ENCODE measurements around the gene NAXE. TPM values are rescaled to one million over a fixed set of nuclear protein-coding genes. Genes with fewer than 3 reads are reported as not detected.

Gene NAXE
- total RNA-seq, 1 donor = 63.7 TPM

- no peak within 1 kb of the TSS for H3K4me3 ChIP-seq (ENCODE audit: insufficient read depth, low read length)
- no peak within 1 kb of the TSS for H2AFZ ChIP-seq (ENCODE audit: low read length)
Observed at GRCh38 chr1:156641761-156642264, 50.2 kb downstream of the NAXE start, which contains the start of gene BCAN. TSS of gene BCAN (plus strand) at chr1:156642117. CDS start at chr1:156646055, 3,938 bp downstream.

GRCh38 chr1:156642265-156643048 lies 50.9 kb downstream of the NAXE start:
- Histone ChIP-seq H3K27ac (ENCODE audit: low read depth, low read length) (no peak overlapping the region), H4K20me1 (ENCODE audit: insufficient read depth, low read length) (no peaks in the 10 kb centered on the region), H3K27me3 (ENCODE audit: insufficient read depth, low read length) (peaks cover 98% of the 10 kb centered on the region), H2AFZ (ENCODE audit: low read length) (no peak overlapping the region), H3K79me2 (ENCODE audit: insufficient read depth, low read length) (no peaks in the 10 kb centered on the region), H3K4me3 (ENCODE audit: insufficient read depth, low read length) (no peak overlapping the region), H3K9me3 (ENCODE audit: low read depth, low read length) (no peaks in the 10 kb centered on the region), H3K4me1 (ENCODE audit: insufficient read depth, low read length) (no peaks in the 10 kb centered on the region), H3K4me2 (ENCODE audit: insufficient read depth, low read length) (no peak overlapping the region), H3K36me3 (ENCODE audit: insufficient read depth, low read length) (no peaks in the 10 kb centered on the region)
- TF ChIP-seq, protein P1, sequence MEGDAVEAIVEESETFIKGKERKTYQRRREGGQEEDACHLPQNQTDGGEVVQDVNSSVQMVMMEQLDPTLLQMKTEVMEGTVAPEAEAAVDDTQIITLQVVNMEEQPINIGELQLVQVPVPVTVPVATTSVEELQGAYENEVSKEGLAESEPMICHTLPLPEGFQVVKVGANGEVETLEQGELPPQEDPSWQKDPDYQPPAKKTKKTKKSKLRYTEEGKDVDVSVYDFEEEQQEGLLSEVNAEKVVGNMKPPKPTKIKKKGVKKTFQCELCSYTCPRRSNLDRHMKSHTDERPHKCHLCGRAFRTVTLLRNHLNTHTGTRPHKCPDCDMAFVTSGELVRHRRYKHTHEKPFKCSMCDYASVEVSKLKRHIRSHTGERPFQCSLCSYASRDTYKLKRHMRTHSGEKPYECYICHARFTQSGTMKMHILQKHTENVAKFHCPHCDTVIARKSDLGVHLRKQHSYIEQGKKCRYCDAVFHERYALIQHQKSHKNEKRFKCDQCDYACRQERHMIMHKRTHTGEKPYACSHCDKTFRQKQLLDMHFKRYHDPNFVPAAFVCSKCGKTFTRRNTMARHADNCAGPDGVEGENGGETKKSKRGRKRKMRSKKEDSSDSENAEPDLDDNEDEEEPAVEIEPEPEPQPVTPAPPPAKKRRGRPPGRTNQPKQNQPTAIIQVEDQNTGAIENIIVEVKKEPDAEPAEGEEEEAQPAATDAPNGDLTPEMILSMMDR (IDR thresholded peaks at IDR 0.05; ENCODE audit: extremely low read depth, low read depth, low read length) = no peak
- peak; percentile 81 for DNase-seq (ENCODE audit: insufficient read length, low spot score, missing footprints)

More at GRCh38 chr1:156641761-156642264, 50.2 kb downstream of the NAXE start, which contains the start of gene BCAN:
- Histone ChIP-seq H3K4me1 (ENCODE audit: insufficient read depth, low read length) (no peaks in the 10 kb centered on the region), H3K79me2 (ENCODE audit: insufficient read depth, low read length) (no peaks in the 10 kb centered on the region), H3K9me3 (ENCODE audit: low read depth, low read length) (no peaks in the 10 kb centered on the region), H4K20me1 (ENCODE audit: insufficient read depth, low read length) (no peaks in the 10 kb centered on the region), H3K4me2 (ENCODE audit: insufficient read depth, low read length) (no peak within 1 kb of the TSS), H3K27ac (ENCODE audit: low read depth, low read length) (no peak within 1 kb of the TSS), H3K27me3 (ENCODE audit: insufficient read depth, low read length) (peaks cover 98% of the 10 kb centered on the region), H3K36me3 (ENCODE audit: insufficient read depth, low read length) (no peaks in the 10 kb centered on the region)
- TF ChIP-seq, protein P1 (IDR thresholded peaks at IDR 0.05; ENCODE audit: extremely low read depth, low read depth, low read length) = no peak
- peak; percentile 88 for DNase-seq (ENCODE audit: insufficient read length, low spot score, missing footprints)

DNA sequence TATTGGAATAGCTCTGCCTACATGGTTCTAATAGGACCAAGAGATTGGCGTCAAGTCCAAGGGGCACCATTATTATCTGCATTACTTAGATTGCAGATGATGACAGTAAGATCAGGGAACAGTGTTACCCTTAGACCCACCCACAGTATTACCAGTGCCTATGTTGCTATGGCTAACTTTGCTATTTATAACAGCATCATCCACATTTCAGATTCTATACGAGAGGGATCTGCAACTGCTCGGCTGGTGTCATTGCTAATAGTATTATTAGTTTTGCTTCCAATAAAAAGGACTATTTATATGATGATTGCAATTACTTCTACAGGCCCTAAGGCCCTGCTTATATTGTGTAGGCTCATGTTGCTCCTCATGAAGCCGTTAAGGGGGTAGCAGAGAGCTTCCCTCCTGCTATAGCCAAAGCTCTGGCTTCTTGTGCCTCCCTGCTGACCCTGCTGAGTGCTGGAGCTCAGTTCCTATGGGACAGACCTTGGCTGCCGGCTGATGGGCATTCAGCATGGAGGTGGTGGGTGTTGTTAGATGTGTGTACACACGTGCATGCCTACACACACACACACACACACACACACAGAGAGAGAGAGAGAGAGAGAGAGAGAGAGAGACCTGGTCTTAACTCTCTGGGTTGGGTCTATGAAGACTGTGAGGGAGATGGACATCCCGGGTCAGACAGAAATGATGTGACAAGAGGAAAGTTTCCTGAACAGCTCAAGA lies 51.6 kb downstream of the NAXE start:
- no peaks in the 10 kb centered on the region for H3K9me3 ChIP-seq (ENCODE audit: low read depth, low read length)
- H3K27me3 ChIP-seq (ENCODE audit: insufficient read depth, low read length) = peaks cover 96% of the 10 kb centered on the region
- peak; percentile 66 for DNase-seq (ENCODE audit: insufficient read length, low spot score, missing footprints)
- TF ChIP-seq, protein P1 (IDR thresholded peaks at IDR 0.05; ENCODE audit: extremely low read depth, low read depth, low read length) = no peak
- no peak overlapping the region for H3K4me2 ChIP-seq (ENCODE audit: insufficient read depth, low read length)
- H2AFZ ChIP-seq (ENCODE audit: low read length) = no peak overlapping the region
- H3K79me2 ChIP-seq (ENCODE audit: insufficient read depth, low read length) = no peaks in the 10 kb centered on the region
- no peaks in the 10 kb centered on the region for H3K4me1 ChIP-seq (ENCODE audit: insufficient read depth, low read length)
- H3K36me3 ChIP-seq (ENCODE audit: insufficient read depth, low read length) = no peaks in the 10 kb centered on the region
- no peaks in the 10 kb centered on the region for H4K20me1 ChIP-seq (ENCODE audit: insufficient read depth, low read length)
- H3K27ac ChIP-seq (ENCODE audit: low read depth, low read length) = no peak overlapping the region
- no peak overlapping the region for H3K4me3 ChIP-seq (ENCODE audit: insufficient read depth, low read length)

DNA sequence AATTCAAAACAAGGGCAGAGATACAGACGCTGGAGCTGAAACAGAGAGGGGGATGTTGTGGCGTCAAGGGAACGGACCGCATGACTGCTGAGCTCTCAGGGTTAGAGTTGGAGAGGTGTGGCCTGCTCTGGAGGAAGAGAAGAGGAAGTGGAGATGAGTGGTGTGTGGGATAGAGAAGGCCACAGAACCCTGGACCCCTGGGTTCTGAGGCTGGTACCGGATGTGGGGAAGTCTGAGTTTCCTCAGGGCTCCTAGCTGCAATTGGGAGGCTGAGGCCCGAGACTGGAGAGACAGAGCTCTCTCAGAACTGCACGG lies 52.2 kb downstream of the NAXE start:
- Histone ChIP-seq H3K4me1 (ENCODE audit: insufficient read depth, low read length) (no peaks in the 10 kb centered on the region), H3K4me2 (ENCODE audit: insufficient read depth, low read length) (no peak overlapping the region), H2AFZ (ENCODE audit: low read length) (no peak overlapping the region), H3K27ac (ENCODE audit: low read depth, low read length) (no peak overlapping the region), H3K9me3 (ENCODE audit: low read depth, low read length) (no peaks in the 10 kb centered on the region), H3K36me3 (ENCODE audit: insufficient read depth, low read length) (no peaks in the 10 kb centered on the region), H3K4me3 (ENCODE audit: insufficient read depth, low read length) (no peak overlapping the region), H3K79me2 (ENCODE audit: insufficient read depth, low read length) (no peaks in the 10 kb centered on the region), H4K20me1 (ENCODE audit: insufficient read depth, low read length) (no peaks in the 10 kb centered on the region), H3K27me3 (ENCODE audit: insufficient read depth, low read length) (peaks cover 96% of the 10 kb centered on the region)
- peak; percentile 69 for DNase-seq (ENCODE audit: insufficient read length, low spot score, missing footprints)
- TF ChIP-seq, protein P1 (IDR thresholded peaks at IDR 0.05; ENCODE audit: extremely low read depth, low read depth, low read length) = no peak

All from osteoblast (primary cell).